Measurements from ENCODE around the gene DAB2IP.
"Not testable (repeated sequence)": the region's sequence is repeated elsewhere in the genome, so short reads cannot be mapped to it uniquely, and the experiment has no call there.

DAB2IP gene

GRCh38 chr9:121788686-121789366 lies 137.4 kb downstream of the DAB2IP start:
- no peak overlapping the region for H2BK12ac ChIP-seq (ENCODE audit: low read length)
- no peaks in the 10 kb centered on the region for H3K27me3 ChIP-seq (ENCODE audit: control insufficient read depth in 3 of 3, insufficient read depth in 3 of 3, low read depth in 1 of 3, low read length in 3 of 3)
- no peak overlapping the region for H2AK5ac ChIP-seq (ENCODE audit: low read depth, low read length)
- H3K4me3 ChIP-seq (ENCODE audit: low read length in 2 of 2) = no peak overlapping the region
- H3K9ac ChIP-seq (ENCODE audit: low read depth, low read length, poor library complexity) = no peak overlapping the region
- no peaks in the 10 kb centered on the region for H3K9me3 ChIP-seq (replicated peaks in 1 of 2; ENCODE audit: control insufficient read depth in 2 of 2, insufficient read depth in 1 of 2, low read depth in 1 of 2, low read length in 2 of 2)
- H3K23ac ChIP-seq (ENCODE audit: low read depth, low read length, poor library complexity) = no peak overlapping the region
- WGBS, 2 donors (ENCODE audit: extremely low coverage in 2 of 2, insufficient read length in 2 of 2, insufficient replicate concordance in 1 of 2) = 100% methylated on average over 2 to 7 of the region's 15 CpGs
- H4K91ac ChIP-seq (ENCODE audit: low read depth, low read length, poor library complexity) = no peak overlapping the region
- no peak overlapping the region for H2BK120ac ChIP-seq (ENCODE audit: low read depth, low read length)
- H3K36me3 ChIP-seq (replicated peaks in 1 of 2; ENCODE audit: control insufficient read depth in 2 of 2, insufficient read depth in 2 of 2, low read length in 2 of 2) = peaks cover 4 to 18% of the 10 kb centered on the region in 2 donors
- no peaks in the 10 kb centered on the region for H3K79me1 ChIP-seq (ENCODE audit: low read depth, low read length)
- no peak overlapping the region for H3K4me2 ChIP-seq (ENCODE audit: insufficient read depth, low read length, poor library complexity, severe bottlenecking)
- no peak overlapping the region for H2BK5ac ChIP-seq (ENCODE audit: low read length)
- no peak overlapping the region for H3K18ac ChIP-seq (ENCODE audit: low read length)
- no peak overlapping the region for H3K27ac ChIP-seq (replicated peaks; ENCODE audit: low read length)
- H2BK15ac ChIP-seq (ENCODE audit: low read length) = no peak overlapping the region
- DNase-seq (ENCODE audit: low spot score) = no peak
- H2AFZ ChIP-seq (ENCODE audit: low read length) = no peak overlapping the region
- peaks cover 16 to 20% of the 10 kb centered on the region in 2 donors for H3K4me1 ChIP-seq (ENCODE audit: control insufficient read depth in 2 of 2, insufficient read depth in 1 of 2, low read depth in 1 of 2, low read length in 2 of 2)
- no peak overlapping the region for H4K8ac ChIP-seq (ENCODE audit: low read depth, low read length)
- H3K4ac ChIP-seq (ENCODE audit: low read length) = no peak overlapping the region
- H3K14ac ChIP-seq (ENCODE audit: low read length) = no peak overlapping the region

DNA sequence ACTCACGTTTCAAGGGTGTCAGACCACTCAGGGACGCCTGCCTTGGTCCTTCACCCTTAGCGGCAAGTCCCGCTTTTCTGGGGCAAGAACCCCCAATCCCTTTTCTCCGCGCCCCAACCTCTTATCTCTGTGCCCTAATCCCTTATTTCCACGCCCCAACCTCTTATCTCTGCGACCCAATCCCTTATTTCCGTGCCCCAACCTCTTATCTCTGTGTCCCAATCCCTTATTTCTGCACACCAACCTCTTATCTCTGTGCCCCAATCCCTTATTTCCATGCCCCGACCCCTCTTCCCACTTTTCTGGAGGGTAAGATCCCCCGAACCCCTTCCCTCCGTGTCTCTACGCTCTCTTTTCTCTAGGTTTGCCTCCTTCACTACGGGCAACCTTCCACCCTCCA lies 139.4 kb downstream of the DAB2IP start:
- DNase-seq (ENCODE audit: low spot score) = no peak
- H3K9me3 ChIP-seq (replicated peaks in 1 of 2; ENCODE audit: control insufficient read depth in 2 of 2, insufficient read depth in 1 of 2, low read depth in 1 of 2, low read length in 2 of 2) = no peaks in the 10 kb centered on the region
- WGBS, 2 donors (ENCODE audit: extremely low coverage in 2 of 2, insufficient read length in 2 of 2, insufficient replicate concordance in 1 of 2) = no CpG with 5 or more reads among the region's 14 CpGs

GRCh38 chr9:121792476-121792875 lies 141.0 kb downstream of the DAB2IP start:
- not testable (repeated sequence) for H3K9ac ChIP-seq (ENCODE audit: low read depth, low read length, poor library complexity); H3K23ac ChIP-seq (ENCODE audit: low read depth, low read length, poor library complexity); H3K4me2 ChIP-seq (ENCODE audit: insufficient read depth, low read length, poor library complexity, severe bottlenecking); H2BK15ac ChIP-seq (ENCODE audit: low read length); H3K9me3 ChIP-seq (replicated peaks in 1 of 2; ENCODE audit: control insufficient read depth in 2 of 2, insufficient read depth in 1 of 2, low read depth in 1 of 2, low read length in 2 of 2); H2AFZ ChIP-seq (ENCODE audit: low read length); H3K36me3 ChIP-seq (replicated peaks in 1 of 2; ENCODE audit: control insufficient read depth in 2 of 2, insufficient read depth in 2 of 2, low read length in 2 of 2); DNase-seq (ENCODE audit: low spot score); H3K4ac ChIP-seq (ENCODE audit: low read length); H4K91ac ChIP-seq (ENCODE audit: low read depth, low read length, poor library complexity); H3K79me1 ChIP-seq (ENCODE audit: low read depth, low read length); H2AK5ac ChIP-seq (ENCODE audit: low read depth, low read length); H2BK5ac ChIP-seq (ENCODE audit: low read length); H3K14ac ChIP-seq (ENCODE audit: low read length); H2BK12ac ChIP-seq (ENCODE audit: low read length); H2BK120ac ChIP-seq (ENCODE audit: low read depth, low read length); H3K27ac ChIP-seq (replicated peaks; ENCODE audit: low read length); H3K18ac ChIP-seq (ENCODE audit: low read length); H3K27me3 ChIP-seq (ENCODE audit: control insufficient read depth in 3 of 3, insufficient read depth in 3 of 3, low read depth in 1 of 3, low read length in 3 of 3); H3K4me3 ChIP-seq (ENCODE audit: low read length in 2 of 2); H4K8ac ChIP-seq (ENCODE audit: low read depth, low read length); H3K4me1 ChIP-seq (ENCODE audit: control insufficient read depth in 2 of 2, insufficient read depth in 1 of 2, low read depth in 1 of 2, low read length in 2 of 2)
- no CpG with 5 or more reads among the region's 10 CpGs for WGBS, 2 donors (ENCODE audit: extremely low coverage in 2 of 2, insufficient read length in 2 of 2, insufficient replicate concordance in 1 of 2)

More for the DNA sequence above, 139.4 kb downstream of the DAB2IP start:
- H3K27me3 ChIP-seq (ENCODE audit: control insufficient read depth in 3 of 3, insufficient read depth in 3 of 3, low read depth in 1 of 3, low read length in 3 of 3) = no peaks in the 10 kb centered on the region
- H4K91ac ChIP-seq (ENCODE audit: low read depth, low read length, poor library complexity) = no peak overlapping the region
- no peak overlapping the region for H3K4me3 ChIP-seq (ENCODE audit: low read length in 2 of 2)
- no peak overlapping the region for H3K4me2 ChIP-seq (ENCODE audit: insufficient read depth, low read length, poor library complexity, severe bottlenecking)
- no peak overlapping the region for H3K9ac ChIP-seq (ENCODE audit: low read depth, low read length, poor library complexity)
- H3K36me3 ChIP-seq (replicated peaks in 1 of 2; ENCODE audit: control insufficient read depth in 2 of 2, insufficient read depth in 2 of 2, low read length in 2 of 2) = peaks cover 0 to 2% of the 10 kb centered on the region in 2 donors
- no peak overlapping the region for H3K27ac ChIP-seq (replicated peaks; ENCODE audit: low read length)
- H2BK5ac ChIP-seq (ENCODE audit: low read length) = no peak overlapping the region
- no peaks in the 10 kb centered on the region for H3K79me1 ChIP-seq (ENCODE audit: low read depth, low read length)
- no peak overlapping the region for H3K23ac ChIP-seq (ENCODE audit: low read depth, low read length, poor library complexity)
- no peak overlapping the region for H3K18ac ChIP-seq (ENCODE audit: low read length)
- H3K14ac ChIP-seq (ENCODE audit: low read length) = no peak overlapping the region
- H2AFZ ChIP-seq (ENCODE audit: low read length) = no peak overlapping the region
- H4K8ac ChIP-seq (ENCODE audit: low read depth, low read length) = no peak overlapping the region
- no peak overlapping the region for H2BK15ac ChIP-seq (ENCODE audit: low read length)
- no peak overlapping the region for H3K4ac ChIP-seq (ENCODE audit: low read length)
- H2BK12ac ChIP-seq (ENCODE audit: low read length) = no peak overlapping the region
- H3K4me1 ChIP-seq (ENCODE audit: control insufficient read depth in 2 of 2, insufficient read depth in 1 of 2, low read depth in 1 of 2, low read length in 2 of 2) = peaks cover 0 to 7% of the 10 kb centered on the region in 2 donors
- H2AK5ac ChIP-seq (ENCODE audit: low read depth, low read length) = no peak overlapping the region
- H2BK120ac ChIP-seq (ENCODE audit: low read depth, low read length) = no peak overlapping the region

DNA sequence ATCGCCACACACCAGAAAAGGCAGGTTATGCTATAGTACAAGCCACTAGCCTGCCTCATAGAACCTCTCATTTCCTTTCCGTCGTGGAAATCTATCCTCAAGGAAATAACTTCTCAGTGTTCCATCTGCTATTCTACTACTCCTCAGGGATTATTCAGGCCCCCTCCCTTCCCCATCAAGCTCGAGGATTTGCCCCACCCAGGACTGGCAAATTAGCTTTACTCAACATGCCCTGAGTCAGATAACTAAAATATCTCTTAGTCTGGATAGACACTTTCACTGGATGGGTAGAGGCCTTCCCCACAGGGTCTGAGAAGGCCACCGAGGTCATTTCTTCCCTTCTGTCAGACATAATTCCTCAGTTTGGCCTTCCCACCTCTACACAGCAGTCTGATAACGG lies 142.9 kb downstream of the DAB2IP start:
- H2AFZ ChIP-seq (ENCODE audit: low read length); H3K9ac ChIP-seq (ENCODE audit: low read depth, low read length, poor library complexity); H3K18ac ChIP-seq (ENCODE audit: low read length); H3K4me3 ChIP-seq (ENCODE audit: low read length in 2 of 2); H3K9me3 ChIP-seq (replicated peaks in 1 of 2; ENCODE audit: control insufficient read depth in 2 of 2, insufficient read depth in 1 of 2, low read depth in 1 of 2, low read length in 2 of 2); H3K23ac ChIP-seq (ENCODE audit: low read depth, low read length, poor library complexity); H2BK12ac ChIP-seq (ENCODE audit: low read length); H2BK120ac ChIP-seq (ENCODE audit: low read depth, low read length); H2AK5ac ChIP-seq (ENCODE audit: low read depth, low read length); H3K14ac ChIP-seq (ENCODE audit: low read length); H3K4me2 ChIP-seq (ENCODE audit: insufficient read depth, low read length, poor library complexity, severe bottlenecking); H3K27ac ChIP-seq (replicated peaks; ENCODE audit: low read length); H2BK15ac ChIP-seq (ENCODE audit: low read length); H2BK5ac ChIP-seq (ENCODE audit: low read length); H3K36me3 ChIP-seq (replicated peaks in 1 of 2; ENCODE audit: control insufficient read depth in 2 of 2, insufficient read depth in 2 of 2, low read length in 2 of 2); H3K79me1 ChIP-seq (ENCODE audit: low read depth, low read length); H4K8ac ChIP-seq (ENCODE audit: low read depth, low read length); DNase-seq (ENCODE audit: low spot score); H3K4ac ChIP-seq (ENCODE audit: low read length); H3K4me1 ChIP-seq (ENCODE audit: control insufficient read depth in 2 of 2, insufficient read depth in 1 of 2, low read depth in 1 of 2, low read length in 2 of 2); H3K27me3 ChIP-seq (ENCODE audit: control insufficient read depth in 3 of 3, insufficient read depth in 3 of 3, low read depth in 1 of 3, low read length in 3 of 3); H4K91ac ChIP-seq (ENCODE audit: low read depth, low read length, poor library complexity): not testable (repeated sequence)
- no CpG with 5 or more reads among the region's 6 CpGs for WGBS, 2 donors (ENCODE audit: extremely low coverage in 2 of 2, insufficient read length in 2 of 2, insufficient replicate concordance in 1 of 2)
